ENCODE results near the gene AIF1. TPM values are rescaled to one million over a fixed set of nuclear protein-coding genes. Genes with fewer than 3 reads are reported as not detected.

The AIF1 gene
- 10 to 100 TPM in 1 of 4 donors, 1 to 10 TPM in 3; 4.3 to 11.0 (median 4.8) TPM for total RNA-seq

GRCh38 chr6:31614684-31615578, at the start of gene AIF1:
Gene AIF1, plus strand, starts transcription at chr6:31615234. Its CDS starts 96 bp downstream, at chr6:31615330.
- Histone ChIP-seq H3K9me3 (no peaks in the 10 kb centered on the region), H3K27me3 (no peaks in the 10 kb centered on the region), H3K36me3 (no peaks in the 10 kb centered on the region), H3K4me3 (peak within 1 kb of the TSS in 1 of 4 donors; percentile 27), H3K27ac (no peak within 1 kb of the TSS), H3K4me1 (peaks cover 4% of the 10 kb centered on the region in 2 donors)
- ATAC-seq, result no peak
- DNase-seq, result no peak
- in situ Hi-C loops (cut with MboI; ENCODE audit: low sequenced_read_pairs in 4 of 4) (no loop called here), intact Hi-C loops (cut with DNase I; ENCODE audit: low total_unique reads) (no loop called here)
- no peak for TF ChIP-seq POLR2A (IDR thresholded peaks at IDR 0.05)
- TF ChIP-seq, protein P1, sequence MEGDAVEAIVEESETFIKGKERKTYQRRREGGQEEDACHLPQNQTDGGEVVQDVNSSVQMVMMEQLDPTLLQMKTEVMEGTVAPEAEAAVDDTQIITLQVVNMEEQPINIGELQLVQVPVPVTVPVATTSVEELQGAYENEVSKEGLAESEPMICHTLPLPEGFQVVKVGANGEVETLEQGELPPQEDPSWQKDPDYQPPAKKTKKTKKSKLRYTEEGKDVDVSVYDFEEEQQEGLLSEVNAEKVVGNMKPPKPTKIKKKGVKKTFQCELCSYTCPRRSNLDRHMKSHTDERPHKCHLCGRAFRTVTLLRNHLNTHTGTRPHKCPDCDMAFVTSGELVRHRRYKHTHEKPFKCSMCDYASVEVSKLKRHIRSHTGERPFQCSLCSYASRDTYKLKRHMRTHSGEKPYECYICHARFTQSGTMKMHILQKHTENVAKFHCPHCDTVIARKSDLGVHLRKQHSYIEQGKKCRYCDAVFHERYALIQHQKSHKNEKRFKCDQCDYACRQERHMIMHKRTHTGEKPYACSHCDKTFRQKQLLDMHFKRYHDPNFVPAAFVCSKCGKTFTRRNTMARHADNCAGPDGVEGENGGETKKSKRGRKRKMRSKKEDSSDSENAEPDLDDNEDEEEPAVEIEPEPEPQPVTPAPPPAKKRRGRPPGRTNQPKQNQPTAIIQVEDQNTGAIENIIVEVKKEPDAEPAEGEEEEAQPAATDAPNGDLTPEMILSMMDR (IDR thresholded peaks at IDR 0.05 in 4 of 5, conservative IDR thresholded peaks at IDR 0.05 in 1 of 5), result no peak

DNA sequence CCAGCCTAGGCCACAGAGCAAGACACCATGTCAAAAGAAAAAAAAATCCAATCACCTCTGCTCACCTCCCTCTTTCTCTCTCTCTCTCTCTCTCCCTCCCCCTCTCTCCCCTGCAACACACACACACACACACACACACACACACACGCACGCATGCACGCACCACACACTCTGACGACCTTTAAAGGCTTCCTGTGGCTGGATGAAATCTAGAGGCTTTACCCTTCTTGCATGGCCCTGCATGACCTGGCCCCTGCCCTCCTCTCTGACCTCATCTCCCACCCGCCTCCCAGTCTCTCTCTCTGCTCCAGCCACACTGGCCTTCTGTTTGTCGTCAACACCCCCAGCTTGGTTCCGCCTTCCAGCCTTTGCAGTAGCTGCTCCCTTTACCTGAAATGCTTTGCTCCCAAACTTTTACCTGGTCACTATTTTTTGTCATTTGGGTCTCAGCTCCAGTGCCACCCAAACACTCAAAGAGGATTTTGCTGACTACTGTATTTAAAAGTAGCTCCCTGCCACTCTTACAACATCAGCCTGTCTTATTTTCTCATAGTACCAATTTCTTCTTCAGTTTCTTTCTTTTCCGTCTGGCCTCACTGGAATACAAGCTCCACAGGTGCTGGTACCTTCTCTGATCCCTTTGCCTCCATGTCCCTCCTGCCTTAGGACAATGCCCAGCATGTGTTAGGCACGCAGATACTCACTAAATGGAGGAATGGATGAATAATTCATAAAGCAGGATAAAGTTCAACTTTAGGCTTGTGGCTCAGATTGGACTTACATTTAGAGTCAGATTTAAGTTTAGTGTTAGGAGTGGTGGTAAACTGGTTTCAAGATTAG, 47.3 kb upstream of the AIF1 start:
- TF ChIP-seq, protein P1 (IDR thresholded peaks at IDR 0.05 in 4 of 5, conservative IDR thresholded peaks at IDR 0.05 in 1 of 5), result no peak
- TF ChIP-seq POLR2A (IDR thresholded peaks at IDR 0.05), result no peak
- Histone ChIP-seq H3K27me3 (no peaks in the 10 kb centered on the region), H3K4me1 (no peaks in the 10 kb centered on the region), H3K4me3 (no peak overlapping the region), H3K27ac (no peak overlapping the region), H3K36me3 (no peaks in the 10 kb centered on the region), H3K9me3 (no peaks in the 10 kb centered on the region)
- no peak for ATAC-seq
- in situ Hi-C loops (cut with MboI; ENCODE audit: low sequenced_read_pairs in 4 of 4) (no loop called here), intact Hi-C loops (cut with DNase I; ENCODE audit: low total_unique reads) (no loop called here)
- DNase-seq, result no peak

DNA sequence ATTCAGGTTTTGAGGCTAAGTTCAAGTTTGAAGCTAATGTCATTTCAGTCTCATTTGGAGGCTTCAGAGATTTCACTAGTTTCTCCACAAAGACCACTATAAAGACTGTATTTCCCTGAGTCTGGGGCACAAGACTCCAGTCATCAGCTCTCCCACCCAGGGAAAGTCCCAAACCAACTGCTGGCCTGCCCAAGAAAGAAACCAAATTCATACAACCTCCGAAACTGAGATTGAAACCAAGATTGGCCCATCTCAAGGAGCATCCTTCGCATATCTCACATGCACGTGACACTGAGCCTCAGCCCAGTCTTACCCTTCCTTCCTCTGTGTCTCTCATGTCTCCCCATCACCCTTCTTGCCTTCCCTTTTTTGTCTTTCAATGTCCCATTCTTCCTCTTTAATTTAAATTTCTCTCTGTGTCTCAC, 46.5 kb upstream of the AIF1 start:
- Histone ChIP-seq H3K9me3 (no peaks in the 10 kb centered on the region), H3K27ac (no peak overlapping the region), H3K4me1 (no peaks in the 10 kb centered on the region), H3K27me3 (no peaks in the 10 kb centered on the region), H3K4me3 (no peak overlapping the region), H3K36me3 (no peaks in the 10 kb centered on the region)
- in situ Hi-C loops (cut with MboI; ENCODE audit: low sequenced_read_pairs in 4 of 4) (no loop called here), intact Hi-C loops (cut with DNase I; ENCODE audit: low total_unique reads) (no loop called here)
- no peak for ATAC-seq
- TF ChIP-seq, protein P1 (IDR thresholded peaks at IDR 0.05 in 4 of 5, conservative IDR thresholded peaks at IDR 0.05 in 1 of 5), result no peak
- TF ChIP-seq POLR2A (IDR thresholded peaks at IDR 0.05), result no peak
- no peak for DNase-seq

DNA sequence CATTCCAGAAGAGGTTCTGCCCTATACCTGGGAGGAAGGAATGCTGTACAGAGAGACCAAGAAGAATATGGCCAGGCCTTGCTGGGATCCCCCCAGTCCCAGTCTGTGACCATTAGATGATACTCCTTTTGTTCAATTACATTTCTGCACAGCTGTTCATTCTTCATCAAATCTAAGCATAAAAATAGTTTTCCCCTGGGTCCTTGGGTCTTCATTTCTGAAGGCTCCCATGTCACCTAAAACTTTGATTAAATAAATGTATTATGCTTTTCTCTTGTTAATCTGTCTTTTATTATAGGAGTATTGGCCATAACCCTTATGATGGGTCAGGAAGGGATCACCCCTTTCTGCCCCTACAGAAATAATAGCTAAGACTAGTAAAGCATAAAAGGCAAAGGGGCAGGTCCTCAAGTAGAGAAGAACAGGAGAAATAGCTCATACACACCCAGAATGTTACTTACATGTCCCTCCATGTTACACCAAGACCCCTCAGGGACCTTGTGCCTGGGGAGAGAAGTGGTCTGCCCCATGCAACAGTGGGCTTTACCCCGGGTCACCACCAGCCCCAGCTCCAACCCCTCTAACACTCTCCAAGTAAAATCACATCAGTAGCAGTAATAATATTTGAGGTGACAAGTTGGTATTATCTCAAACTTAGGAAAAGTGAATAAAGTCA, 45.0 kb upstream of the AIF1 start:
- no peaks in the 10 kb centered on the region for H3K36me3 ChIP-seq
- H3K9me3 ChIP-seq, result no peaks in the 10 kb centered on the region
- H3K27ac ChIP-seq, result no peak overlapping the region
- no peaks in the 10 kb centered on the region for H3K27me3 ChIP-seq
- DNase-seq, result no peak
- H3K4me3 ChIP-seq, result no peak overlapping the region
- in situ Hi-C loops (cut with MboI; ENCODE audit: low sequenced_read_pairs in 4 of 4), result no loop called here
- TF ChIP-seq, protein P1 (IDR thresholded peaks at IDR 0.05 in 4 of 5, conservative IDR thresholded peaks at IDR 0.05 in 1 of 5), result no peak
- no peak for TF ChIP-seq POLR2A (IDR thresholded peaks at IDR 0.05)
- ATAC-seq, result no peak
- intact Hi-C loops (cut with DNase I; ENCODE audit: low total_unique reads), result no loop called here
- no peaks in the 10 kb centered on the region for H3K4me1 ChIP-seq

Measured in gastrocnemius medialis (tissue), 4 donors.